GM21447 (cell line): Measurements from ENCODE around the gene FARSB.

Experiments used
- ATAC-seq: cut with Tn5 transposase; IDR thresholded peaks from one replicate; pipeline ENCODE4 v1.9.1; 2021; ENCODE audit not compliant: unreplicated experiment

FARSB gene

GRCh38 chr2:222668494-222669154 lies 12.7 kb upstream of the FARSB start:
- ATAC-seq = no peak

DNA sequence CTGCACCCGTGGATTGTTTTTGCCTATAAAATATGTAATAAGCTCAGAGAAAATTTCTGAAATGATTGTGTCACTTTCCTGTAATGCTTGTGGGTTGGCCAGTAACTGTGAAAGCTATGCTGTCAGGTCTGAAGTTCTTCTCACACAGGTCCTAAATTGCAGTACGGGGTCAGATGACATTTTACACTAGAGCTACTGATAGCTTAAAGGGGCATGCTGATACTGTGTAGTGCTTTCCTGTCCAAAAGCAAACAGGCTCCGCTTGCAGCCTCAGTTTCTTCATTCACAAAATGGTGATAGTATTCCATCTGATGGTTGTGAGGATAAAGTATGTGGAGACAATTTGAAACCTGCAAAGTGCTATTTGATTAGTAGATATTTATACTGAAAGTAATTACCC lies 7.6 kb upstream of the FARSB start:
- ATAC-seq = no peak

DNA sequence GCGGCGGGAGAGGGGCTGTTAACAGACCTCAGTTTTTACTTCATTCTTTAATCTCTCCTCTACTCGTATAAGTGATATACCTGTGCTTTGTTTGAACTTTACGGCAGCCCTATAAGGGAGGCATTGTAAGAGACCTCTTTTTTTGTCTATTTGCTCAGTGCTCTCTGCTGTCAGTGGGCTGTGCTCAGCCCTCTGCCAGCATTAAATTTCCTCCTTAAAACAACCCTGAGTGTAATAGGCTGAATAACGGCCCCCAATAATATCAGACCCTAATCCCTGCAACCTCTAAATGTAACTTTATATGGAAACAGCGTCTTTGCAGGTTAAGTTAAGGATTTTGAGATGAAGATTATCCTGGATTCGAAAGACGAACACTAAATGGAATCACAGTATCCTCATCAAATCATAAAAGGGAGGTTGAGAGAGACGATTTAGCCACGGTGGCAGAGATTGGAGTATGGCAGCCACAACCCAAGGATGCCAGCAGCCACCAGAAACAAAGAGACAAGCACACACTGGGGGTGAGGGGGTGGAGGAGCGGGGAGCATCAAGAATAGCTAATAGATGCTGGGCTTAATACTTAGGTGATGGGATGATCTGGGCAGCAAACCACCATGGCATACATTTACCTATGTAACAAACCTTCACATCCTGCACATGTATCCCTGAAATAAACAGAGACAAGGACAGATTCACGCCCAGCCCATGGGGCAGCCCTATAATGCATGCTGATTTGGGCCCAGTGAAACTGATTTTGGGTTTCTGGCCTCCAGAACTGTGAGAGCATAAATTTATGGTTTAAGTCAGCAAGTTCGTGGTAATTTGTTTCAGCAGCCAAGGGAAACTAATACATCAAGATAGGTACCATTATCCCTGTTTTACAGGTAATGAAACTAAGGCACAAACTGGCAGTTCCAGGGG lies 894 bp upstream of the FARSB start:
- peak; percentile 24 for ATAC-seq

DNA sequence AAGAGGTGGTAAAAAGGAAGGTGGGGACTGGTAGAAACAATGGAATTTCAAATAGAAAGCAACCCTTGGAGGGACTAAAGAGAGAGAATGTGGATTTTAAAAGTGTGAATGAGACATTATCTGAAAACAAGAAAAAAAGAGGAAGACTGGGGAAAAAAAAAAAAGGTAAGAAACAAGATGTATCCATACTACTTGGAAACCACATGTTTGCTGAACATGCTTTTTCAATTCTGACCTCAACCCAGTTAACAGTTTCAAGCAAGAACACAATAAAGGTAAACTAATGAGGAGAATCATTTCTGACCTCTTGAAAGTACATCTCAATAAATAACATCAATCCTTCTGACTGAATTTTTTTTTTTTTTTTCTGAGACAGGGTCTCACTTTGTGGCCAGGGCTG lies 2.6 kb downstream of the FARSB start:
- no peak for ATAC-seq

- ATAC-seq = no peak
Measured at GRCh38 chr2:222652491-222653255, 3.2 kb downstream of the FARSB start.

GRCh38 chr2:222651718-222652418 lies 4.0 kb downstream of the FARSB start:
- ATAC-seq = no peak

GRCh38 chr2:222649801-222650200 lies 6.1 kb downstream of the FARSB start:
- no peak for ATAC-seq

DNA sequence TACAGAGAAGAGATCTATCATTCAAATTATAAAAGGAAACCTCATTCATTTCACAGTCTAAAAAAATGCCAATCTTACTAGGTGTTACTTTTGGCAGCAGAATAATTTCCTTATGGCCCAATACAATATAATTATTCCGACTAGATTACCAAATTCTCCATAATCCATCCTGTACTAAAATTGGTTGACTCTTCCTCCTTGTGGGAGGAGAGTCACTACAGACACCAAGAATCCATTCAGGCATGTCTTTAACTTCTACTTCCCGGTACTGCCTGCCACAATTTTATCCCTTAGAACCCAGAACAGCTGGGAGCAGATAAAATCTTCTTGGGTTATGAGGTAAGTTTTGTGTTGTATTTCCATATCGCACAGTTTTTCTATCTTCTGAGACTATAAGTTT lies 9.9 kb downstream of the FARSB start:
- ATAC-seq = no peak

DNA sequence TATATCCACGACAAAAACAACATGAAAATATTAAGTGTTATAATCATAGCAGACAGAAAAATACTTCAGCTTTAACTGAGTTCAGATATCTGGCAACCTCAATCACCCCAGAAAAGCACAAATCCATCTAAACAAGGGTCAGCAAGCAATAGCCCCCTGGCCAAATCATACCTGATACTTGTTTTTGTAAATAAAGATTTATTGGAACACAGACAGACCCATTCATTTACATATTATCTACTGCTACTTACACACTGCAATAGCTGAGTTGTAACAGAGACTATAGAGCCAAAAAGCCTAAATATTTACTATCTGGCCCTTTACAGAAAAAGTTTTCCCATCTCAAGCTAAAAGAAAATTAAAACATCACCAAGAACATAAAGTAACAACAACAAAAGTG lies 12.8 kb downstream of the FARSB start:
- no peak for ATAC-seq

DNA sequence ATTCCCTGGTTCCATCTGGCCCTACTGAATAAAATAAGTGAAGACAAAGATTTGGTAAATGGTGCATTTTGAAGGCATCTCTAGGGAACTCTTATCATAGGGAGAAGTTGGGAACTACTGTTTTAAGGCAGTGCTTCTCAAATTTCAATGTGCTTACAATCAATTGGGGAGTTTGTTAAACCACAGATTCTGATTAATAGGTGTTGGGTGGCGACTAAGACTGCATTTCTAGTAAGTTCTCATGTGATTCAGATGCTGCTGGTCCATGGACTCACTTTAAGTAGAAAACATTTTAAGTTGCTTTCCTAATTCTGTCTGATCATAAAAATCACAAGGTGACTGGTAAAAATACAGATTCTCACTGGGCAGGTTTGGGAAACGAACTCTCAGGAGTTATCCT lies 14.6 kb downstream of the FARSB start:
- ATAC-seq = no peak

DNA sequence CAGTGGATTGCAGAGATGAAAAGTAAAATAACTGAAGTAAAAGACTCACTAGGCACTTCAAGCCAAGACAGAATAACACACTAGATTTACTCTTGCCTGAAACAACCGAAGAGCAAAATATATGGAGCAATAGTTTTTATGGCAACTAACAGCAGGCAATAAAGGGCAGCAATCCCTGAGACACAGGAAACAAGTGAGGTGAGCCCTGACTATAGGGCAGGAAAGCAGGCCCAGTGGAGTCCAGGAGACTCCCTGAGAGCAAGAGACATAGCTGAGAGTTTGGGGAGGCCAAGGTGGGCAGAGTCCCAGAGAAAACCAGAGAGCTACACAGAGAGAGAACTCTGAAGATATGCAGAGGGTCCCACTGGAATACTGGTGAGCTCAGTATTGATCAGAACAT lies 18.8 kb downstream of the FARSB start:
- ATAC-seq = no peak

GRCh38 chr2:222635295-222635694 lies 20.6 kb downstream of the FARSB start:
- ATAC-seq = no peak

GRCh38 chr2:222627764-222628163 lies 28.1 kb downstream of the FARSB start:
- no peak for ATAC-seq

DNA sequence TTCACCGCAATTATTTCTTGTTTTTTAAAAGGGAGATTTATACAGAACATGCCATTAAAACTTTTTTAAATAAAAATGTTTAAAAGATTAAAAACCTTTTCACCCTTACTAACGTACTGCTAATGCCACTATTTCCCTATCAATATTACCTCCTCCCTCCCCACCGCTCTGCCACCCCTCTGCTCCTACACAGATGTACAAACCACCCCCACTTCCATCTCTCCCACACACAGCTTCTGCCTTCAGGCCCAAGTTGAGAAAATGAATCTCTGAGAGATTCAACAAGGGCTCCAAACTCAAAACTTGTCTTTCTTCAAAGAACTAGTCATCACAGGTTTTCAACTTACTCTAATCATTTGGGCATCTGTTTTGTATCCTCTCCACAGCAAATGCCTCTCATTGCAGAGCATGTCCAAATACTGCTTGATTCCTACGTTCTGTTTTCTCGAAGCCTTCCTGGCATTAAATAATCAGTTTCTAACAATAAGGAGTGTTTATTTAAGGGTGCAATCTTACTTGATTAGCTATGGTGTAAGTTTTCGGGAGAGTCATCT lies 32.1 kb downstream of the FARSB start:
- ATAC-seq = no peak

DNA sequence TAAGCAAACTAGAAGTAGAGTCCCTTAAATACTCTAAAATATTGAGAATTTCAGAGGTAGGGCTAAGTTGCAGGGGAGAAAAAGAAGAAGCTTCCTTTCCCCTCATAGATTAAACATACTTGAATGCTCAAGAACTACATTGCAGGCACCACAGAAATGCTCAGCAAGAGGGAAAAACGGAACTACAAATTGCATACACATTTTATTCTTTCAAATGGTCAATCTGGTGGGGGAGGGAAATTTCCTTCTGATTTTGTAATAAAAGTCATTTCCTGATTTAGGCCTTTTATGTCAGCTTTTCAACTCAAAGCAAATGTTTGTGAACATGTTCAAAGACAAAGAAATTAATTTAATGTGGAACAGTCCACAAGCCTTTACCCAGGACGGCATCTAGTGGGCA lies 33.0 kb downstream of the FARSB start:
- ATAC-seq = no peak

- no peak for ATAC-seq
Measured at GRCh38 chr2:222621893-222622292, 34.0 kb downstream of the FARSB start.

DNA sequence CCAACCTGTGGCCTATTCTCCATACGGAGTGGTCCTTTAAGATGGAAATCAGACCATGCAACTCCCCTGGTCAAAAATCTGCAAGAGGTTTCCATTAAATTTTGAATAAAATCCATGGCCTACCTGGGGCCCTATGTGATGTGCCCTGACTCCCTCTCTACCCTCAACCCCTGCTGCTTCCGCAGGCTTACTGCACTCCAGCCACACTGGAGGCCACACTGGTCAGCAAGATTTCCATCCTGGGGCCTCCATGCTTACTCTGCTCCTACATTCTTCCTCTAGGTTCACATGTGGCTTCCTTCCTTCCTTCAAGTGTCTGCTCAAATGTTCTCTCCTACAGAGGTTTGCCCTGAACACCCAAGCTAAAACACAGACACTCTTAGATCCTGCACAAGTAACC lies 40.6 kb downstream of the FARSB start:
- no peak for ATAC-seq

DNA sequence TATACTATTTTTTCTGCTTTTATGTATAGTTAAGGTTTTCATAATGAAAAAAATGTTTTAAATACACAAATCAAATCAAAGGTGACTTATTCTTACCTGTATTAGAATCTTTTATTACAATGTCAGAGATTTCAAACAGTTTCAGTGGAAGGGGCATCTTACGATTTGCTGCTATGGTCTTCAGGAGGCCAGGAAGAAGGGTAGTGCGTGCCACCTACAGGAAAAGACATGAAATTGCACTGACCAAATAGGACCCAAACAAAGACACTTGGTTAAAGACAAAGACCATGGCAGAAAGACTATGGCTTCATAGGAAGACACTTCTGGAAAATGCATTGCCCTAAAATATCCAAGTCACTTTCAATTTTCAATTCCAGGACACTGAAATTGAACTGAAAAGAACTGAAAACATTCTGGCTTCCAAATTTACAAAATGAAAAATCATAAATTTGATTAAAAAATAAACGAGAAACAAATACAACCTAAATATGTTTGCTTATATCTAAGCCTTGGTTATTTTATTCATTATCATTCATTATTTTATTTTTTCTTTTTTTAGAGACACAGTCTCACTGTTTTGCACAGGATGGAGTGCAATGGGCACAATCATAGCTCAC lies 42.1 kb downstream of the FARSB start:
- ATAC-seq = peak; percentile 88

- no peak for ATAC-seq
Measured at GRCh38 chr2:222611684-222612083, 44.2 kb downstream of the FARSB start.

DNA sequence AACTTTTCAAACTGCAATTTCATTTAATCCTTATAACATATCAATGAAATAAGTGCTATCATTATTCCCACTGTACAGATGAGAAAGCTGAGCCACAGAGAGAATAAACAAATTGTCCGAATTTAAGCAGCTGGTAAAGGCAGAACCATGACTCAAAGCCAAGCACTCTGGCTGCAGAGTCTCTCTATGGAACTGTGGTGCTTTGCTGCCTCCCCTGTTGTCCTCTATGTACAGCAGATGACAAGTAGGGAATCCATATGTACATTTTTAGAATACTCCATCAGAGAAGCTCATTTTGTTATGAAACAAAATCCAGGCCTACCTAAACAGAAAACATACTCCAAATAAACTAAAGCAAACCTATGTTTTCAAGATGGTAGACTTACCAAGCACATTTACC lies 45.1 kb downstream of the FARSB start:
- no peak for ATAC-seq
